ENCODE data around the gene PSMA4.

DNA sequence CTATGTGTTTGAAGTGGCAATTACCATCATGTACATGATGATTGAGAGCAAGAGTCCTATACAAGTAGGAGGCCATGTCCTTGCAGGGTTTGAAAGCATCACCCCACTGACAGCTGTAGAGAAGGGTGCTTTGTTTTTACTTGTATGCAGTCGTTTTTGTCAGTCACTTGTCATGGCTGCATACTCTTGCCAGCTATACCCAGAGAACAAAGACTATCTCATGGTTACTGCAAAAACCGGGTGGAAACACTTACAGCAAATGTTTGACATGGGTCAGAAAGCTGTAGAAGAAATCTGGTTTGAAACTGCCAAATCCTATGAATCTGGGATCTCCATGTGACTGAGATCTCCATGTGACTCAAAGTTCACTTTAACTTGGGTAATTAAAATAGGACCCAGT is 6.9 kb upstream of the PSMA4 start:
- TF ChIP-seq, protein P1, sequence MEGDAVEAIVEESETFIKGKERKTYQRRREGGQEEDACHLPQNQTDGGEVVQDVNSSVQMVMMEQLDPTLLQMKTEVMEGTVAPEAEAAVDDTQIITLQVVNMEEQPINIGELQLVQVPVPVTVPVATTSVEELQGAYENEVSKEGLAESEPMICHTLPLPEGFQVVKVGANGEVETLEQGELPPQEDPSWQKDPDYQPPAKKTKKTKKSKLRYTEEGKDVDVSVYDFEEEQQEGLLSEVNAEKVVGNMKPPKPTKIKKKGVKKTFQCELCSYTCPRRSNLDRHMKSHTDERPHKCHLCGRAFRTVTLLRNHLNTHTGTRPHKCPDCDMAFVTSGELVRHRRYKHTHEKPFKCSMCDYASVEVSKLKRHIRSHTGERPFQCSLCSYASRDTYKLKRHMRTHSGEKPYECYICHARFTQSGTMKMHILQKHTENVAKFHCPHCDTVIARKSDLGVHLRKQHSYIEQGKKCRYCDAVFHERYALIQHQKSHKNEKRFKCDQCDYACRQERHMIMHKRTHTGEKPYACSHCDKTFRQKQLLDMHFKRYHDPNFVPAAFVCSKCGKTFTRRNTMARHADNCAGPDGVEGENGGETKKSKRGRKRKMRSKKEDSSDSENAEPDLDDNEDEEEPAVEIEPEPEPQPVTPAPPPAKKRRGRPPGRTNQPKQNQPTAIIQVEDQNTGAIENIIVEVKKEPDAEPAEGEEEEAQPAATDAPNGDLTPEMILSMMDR (IDR thresholded peaks at IDR 0.05) = no peak
- TF ChIP-seq POLR2AphosphoS5 (IDR thresholded peaks at IDR 0.05) (no peak), EP300 (IDR thresholded peaks at IDR 0.05) (no peak)

All from stomach (tissue), 4 donors.